ENCODE measurements around the gene MGAT5. TPM values are rescaled to one million over a fixed set of nuclear protein-coding genes. Genes with fewer than 3 reads are reported as not detected.

Gene MGAT5
- total RNA-seq, 1 experiment from 2014 or later, result 34.0 TPM

GRCh38 chr2:134277223-134277622, 23.4 kb downstream of the MGAT5 start:
- H3K27me3 ChIP-seq (ENCODE audit: insufficient read depth, low read length), result no peaks in the 10 kb centered on the region
- ChIA-PET POLR2A (no interaction called here), CTCF (no interaction called here), RAD21 (ENCODE audit: low non-redundant PET in 1 of 2, low total read pairs in 2 of 2, uncharacterized antibody in 2 of 2, unreplicated experiment in 2 of 2) (no interaction called here)
- no peak for DNase-seq (ENCODE audit: low read depth, low spot score)
- H3K9ac ChIP-seq (ENCODE audit: low read length), result no peak overlapping the region
- H3K9me3 ChIP-seq (ENCODE audit: control insufficient read depth in 1 of 2, insufficient read depth in 1 of 2, low read depth in 1 of 2, low read length in 2 of 2), result no peaks in the 10 kb centered on the region
- H4K20me1 ChIP-seq (ENCODE audit: insufficient read depth), result no peaks in the 10 kb centered on the region; the same call in 1 of the 2 replicates
- no peak overlapping the region for H3K4me3 ChIP-seq (replicated peaks in 1 of 2; ENCODE audit: low read depth in 1 of 2, low read length in 2 of 2)
- H2AFZ ChIP-seq (ENCODE audit: low read depth, low read length, poor library complexity, severe bottlenecking), result no peak overlapping the region
- no peaks in the 10 kb centered on the region for H3K36me3 ChIP-seq (ENCODE audit: control insufficient read depth in 1 of 2, insufficient read depth in 2 of 2, low read length in 2 of 2)
- no peak for ATAC-seq
- H3K79me2 ChIP-seq (ENCODE audit: insufficient read depth, low read length), result no peaks in the 10 kb centered on the region
- intact Hi-C loops (cut with micrococcal nuclease), result no loop called here
- H3K4me1 ChIP-seq (ENCODE audit: control insufficient read depth in 1 of 2, insufficient read depth in 2 of 2, low read length in 2 of 2), result peaks cover 0 to 5% of the 10 kb centered on the region in 2 experiments; a peak in 1 of 4 replicates
- no peaks in the 10 kb centered on the region for H3K9me2 ChIP-seq (ENCODE audit: insufficient read depth)
- TF ChIP-seq EZH2phosphoT487 (IDR thresholded peaks at IDR 0.05; ENCODE audit: borderline replicate concordance) (no peak), ZFX (IDR thresholded peaks at IDR 0.05) (no peak), JUND (IDR thresholded peaks at IDR 0.05) (no peak), RAD21 (IDR thresholded peaks at IDR 0.05; ENCODE audit: low read depth) (no peak), REST (IDR thresholded peaks at IDR 0.05; ENCODE audit: low read depth) (no peak), MAX (IDR thresholded peaks at IDR 0.05) (no peak), EZH2 (IDR thresholded peaks at IDR 0.05) (no peak), SIN3A (IDR thresholded peaks at IDR 0.05; ENCODE audit: low read depth) (no peak), SP1 (IDR thresholded peaks at IDR 0.05; ENCODE audit: low read depth) (no peak), CBX3 (IDR thresholded peaks at IDR 0.05; ENCODE audit: low read depth) (no peak)
- BruUV-seq (replicated peaks), result no TSS peak
- no peak overlapping the region for H3K4me2 ChIP-seq (ENCODE audit: low read length)
- no peak overlapping the region for H3K27ac ChIP-seq (ENCODE audit: low read depth, low read length)

Data from HCT116 (cell line).